Measurements from ENCODE around the gene ABCA6. TPM values are rescaled to one million over a fixed set of nuclear protein-coding genes. Genes with fewer than 3 reads are reported as not detected.
"Not testable (repeated sequence)": the region's sequence is repeated elsewhere in the genome, so short reads cannot be mapped to it uniquely, and the experiment has no call there.

The ABCA6 gene
- total RNA-seq, 1 donor from 2014 or later = not detected

DNA sequence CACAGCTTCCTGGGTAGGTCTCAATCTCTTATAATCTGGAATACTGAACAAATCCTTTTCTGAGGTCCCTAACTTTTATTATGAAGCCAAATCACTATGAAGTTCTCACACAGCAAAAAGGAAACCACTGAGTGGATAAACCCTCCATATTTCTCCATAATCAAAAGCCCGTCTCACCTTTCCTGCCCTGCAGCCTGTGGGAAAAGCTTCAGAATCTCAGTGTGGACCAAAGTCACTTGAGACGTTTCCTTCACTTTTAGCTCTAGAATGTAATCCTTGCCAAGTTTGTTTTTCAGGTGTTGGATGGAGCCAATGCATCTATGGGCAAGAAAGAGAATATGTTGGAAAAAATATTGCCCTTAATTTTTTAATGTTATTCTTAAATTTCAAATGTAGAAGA is 59.0 kb downstream of the ABCA6 start:
- intact Hi-C loops (cut with micrococcal nuclease) = no loop called here
- H3K27me3 Mint-ChIP-seq (ENCODE audit: insufficient read depth) = no peaks in the 10 kb centered on the region
- no peaks in the 10 kb centered on the region for H3K36me3 Mint-ChIP-seq (ENCODE audit: low read depth)
- H3K27ac Mint-ChIP-seq = no peak overlapping the region
- peaks cover 5% of the 10 kb centered on the region for H3K9me3 Mint-ChIP-seq
- H3K4me1 Mint-ChIP-seq (ENCODE audit: low read depth) = no peaks in the 10 kb centered on the region
- H3K4me3 Mint-ChIP-seq = no peak overlapping the region
- no peak for DNase-seq (ENCODE audit: low spot score)

DNA sequence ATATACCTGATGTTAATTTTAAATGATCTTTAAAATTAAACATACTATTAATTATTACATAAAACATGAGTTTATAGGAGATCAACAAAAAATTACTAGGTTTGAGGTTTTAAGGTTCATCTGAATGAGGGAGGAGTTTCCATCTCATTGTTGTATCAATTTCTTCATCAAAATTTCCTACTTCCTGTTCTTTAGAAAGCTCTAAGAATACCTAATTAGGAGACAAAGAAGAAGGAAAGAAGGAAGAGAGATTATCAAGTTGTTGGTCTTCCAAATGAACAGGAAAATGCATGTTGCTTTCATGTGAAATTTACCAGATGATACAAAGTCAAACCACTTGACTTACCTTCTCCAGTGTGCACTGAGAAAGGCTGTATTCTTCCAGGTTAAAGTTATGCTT is 62.8 kb downstream of the ABCA6 start:
- DNase-seq (ENCODE audit: low spot score) = no peak
- H3K9me3 Mint-ChIP-seq = peaks cover 19% of the 10 kb centered on the region
- no peak overlapping the region for H3K27ac Mint-ChIP-seq
- intact Hi-C loops (cut with micrococcal nuclease) = no loop called here
- H3K4me3 Mint-ChIP-seq = no peak overlapping the region
- no peaks in the 10 kb centered on the region for H3K4me1 Mint-ChIP-seq (ENCODE audit: low read depth)
- peaks cover under 1% of the 10 kb centered on the region for H3K36me3 Mint-ChIP-seq (ENCODE audit: low read depth)
- peaks cover 9% of the 10 kb centered on the region for H3K27me3 Mint-ChIP-seq (ENCODE audit: insufficient read depth)

DNA sequence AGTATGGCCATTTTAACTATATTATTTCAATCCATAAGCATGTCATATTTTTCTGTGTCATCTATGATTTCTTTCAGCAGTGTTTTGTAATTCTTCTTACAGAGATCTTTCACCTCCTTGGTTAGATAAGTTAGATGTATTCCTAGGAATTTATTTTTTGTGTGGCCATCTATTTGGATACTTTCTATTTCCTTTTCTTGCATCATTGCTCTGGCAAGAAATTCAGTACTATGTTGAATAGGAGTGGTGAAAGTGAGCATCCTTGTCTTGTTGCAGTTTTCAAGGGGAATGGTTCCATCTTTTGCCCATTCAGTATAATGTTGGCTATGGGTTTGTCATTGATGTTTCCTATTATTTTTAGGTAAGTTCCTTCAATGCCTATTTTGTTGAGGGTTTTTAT is 65.9 kb downstream of the ABCA6 start:
- H3K36me3 Mint-ChIP-seq (ENCODE audit: low read depth) = peaks cover 8% of the 10 kb centered on the region
- H3K4me1 Mint-ChIP-seq (ENCODE audit: low read depth) = peaks cover 12% of the 10 kb centered on the region
- DNase-seq (ENCODE audit: low spot score) = no peak
- H3K9me3 Mint-ChIP-seq = peaks cover 32% of the 10 kb centered on the region
- H3K4me3 Mint-ChIP-seq = no peak overlapping the region
- H3K27ac Mint-ChIP-seq = no peak overlapping the region
- intact Hi-C loops (cut with micrococcal nuclease) = no loop called here
- H3K27me3 Mint-ChIP-seq (ENCODE audit: insufficient read depth) = peaks cover 9% of the 10 kb centered on the region

DNA sequence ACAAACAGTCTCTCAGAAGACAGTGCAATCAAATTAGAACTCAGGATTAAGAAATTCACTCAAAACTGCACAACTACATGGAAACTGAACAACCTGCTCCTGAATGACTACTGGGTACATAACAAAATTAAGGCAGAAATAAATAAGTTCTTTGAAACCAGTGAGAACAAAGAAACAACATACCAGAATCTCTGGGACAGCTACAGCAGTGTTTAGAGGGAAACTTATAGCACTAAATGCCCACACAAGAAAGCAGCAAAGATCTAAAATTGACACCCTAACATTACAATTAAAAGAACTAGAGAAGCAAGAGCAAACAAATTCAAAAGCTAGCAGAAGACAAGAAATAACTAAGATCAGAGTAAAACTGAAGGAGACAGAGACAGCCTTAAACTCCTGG is 68.3 kb downstream of the ABCA6 start:
- DNase-seq (ENCODE audit: low spot score); H3K4me3 Mint-ChIP-seq; intact Hi-C loops (cut with micrococcal nuclease); H3K27ac Mint-ChIP-seq; H3K27me3 Mint-ChIP-seq (ENCODE audit: insufficient read depth); H3K36me3 Mint-ChIP-seq (ENCODE audit: low read depth): not testable (repeated sequence)
- Mint-ChIP-seq H3K4me1 (ENCODE audit: low read depth) (peaks cover 15% of the 10 kb centered on the region), H3K9me3 (peaks cover 32% of the 10 kb centered on the region)

DNA sequence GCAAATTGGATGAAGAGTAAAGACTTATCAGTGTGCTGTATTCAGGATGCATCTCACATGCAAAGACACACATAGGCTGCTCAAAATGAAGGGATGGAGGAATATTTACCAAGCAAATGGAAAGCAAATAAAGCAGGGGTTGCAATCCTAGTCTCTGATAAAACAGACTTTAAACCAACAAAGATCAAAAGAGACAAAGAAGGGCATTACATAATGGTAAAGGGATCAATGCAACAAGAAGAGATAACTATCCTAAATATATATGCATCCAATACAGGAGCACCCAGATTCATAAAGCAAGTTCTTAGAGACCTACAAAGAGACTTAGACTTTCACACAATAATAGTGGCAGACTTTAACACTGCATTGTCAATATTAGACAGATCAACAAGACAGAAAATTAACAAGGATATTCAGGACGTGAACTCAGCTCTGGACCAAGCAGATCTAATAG is 68.9 kb downstream of the ABCA6 start:
- Mint-ChIP-seq H3K27me3 (ENCODE audit: insufficient read depth) (peaks cover 11% of the 10 kb centered on the region), H3K9me3 (peaks cover 32% of the 10 kb centered on the region), H3K4me1 (ENCODE audit: low read depth) (peaks cover 15% of the 10 kb centered on the region)
- H3K36me3 Mint-ChIP-seq (ENCODE audit: low read depth); H3K27ac Mint-ChIP-seq; intact Hi-C loops (cut with micrococcal nuclease); H3K4me3 Mint-ChIP-seq; DNase-seq (ENCODE audit: low spot score): not testable (repeated sequence)

DNA sequence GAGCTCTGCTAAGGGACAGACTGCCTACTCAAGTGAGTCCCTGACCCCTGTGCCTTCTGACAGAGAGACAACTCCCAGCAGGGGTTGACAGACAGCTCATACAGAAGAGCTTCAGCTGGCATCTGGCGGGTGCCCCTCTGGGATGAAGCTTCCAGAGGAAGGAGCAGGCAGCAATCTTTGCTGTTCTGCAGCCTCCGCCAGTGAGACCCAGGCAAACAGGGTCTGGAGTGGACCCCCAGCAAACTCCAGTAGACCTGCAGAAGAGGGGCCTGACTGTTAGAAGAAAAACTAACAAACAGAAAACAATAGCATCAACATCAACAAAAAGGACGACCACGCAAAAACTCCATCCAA is 70.5 kb downstream of the ABCA6 start:
- intact Hi-C loops (cut with micrococcal nuclease) = not testable (repeated sequence)
- Mint-ChIP-seq H3K9me3 (peaks cover 26% of the 10 kb centered on the region), H3K4me1 (ENCODE audit: low read depth) (peaks cover 21% of the 10 kb centered on the region)

DNA sequence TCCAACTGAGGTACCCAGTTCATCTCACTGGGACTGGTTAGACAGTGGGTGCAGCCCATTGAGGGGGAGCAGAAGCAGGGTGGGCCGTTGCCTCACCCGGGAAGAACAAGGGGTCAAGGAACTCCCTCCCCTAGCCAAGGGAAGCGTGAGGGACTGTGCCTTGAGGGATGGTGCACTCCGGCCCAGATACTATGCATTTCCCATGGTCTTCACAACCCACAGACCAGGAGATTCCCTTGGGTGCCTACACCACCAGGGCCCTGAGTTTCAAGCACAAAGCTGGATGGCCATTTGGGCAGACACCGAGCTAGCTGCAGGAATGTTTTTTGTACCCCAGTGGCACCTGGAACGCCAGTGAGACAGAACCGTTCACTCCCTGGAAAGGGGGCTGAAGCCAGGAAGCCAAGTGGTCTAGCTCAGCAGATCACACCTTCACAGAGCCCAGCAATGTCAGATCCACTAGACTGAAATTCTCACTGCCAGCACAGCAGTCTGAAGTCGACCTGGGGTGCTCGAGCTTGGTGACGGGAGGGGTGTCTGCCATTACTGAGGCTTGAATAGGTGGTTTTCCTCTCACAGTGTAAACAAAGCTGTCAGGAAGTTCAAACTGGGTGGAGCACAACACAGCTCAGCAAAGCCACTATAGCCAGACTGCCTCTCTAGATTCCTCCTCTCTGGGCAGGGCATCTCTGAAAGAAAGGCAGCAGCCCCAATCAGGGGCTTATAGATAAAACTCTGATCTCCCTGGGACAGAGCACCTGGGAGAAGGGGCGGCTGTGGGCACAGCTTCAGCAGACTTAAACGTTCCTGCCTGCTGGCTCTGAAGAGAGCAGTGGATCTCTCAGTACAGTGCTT is 71.1 kb downstream of the ABCA6 start:
- H3K4me1 Mint-ChIP-seq (ENCODE audit: low read depth) = peaks cover 21% of the 10 kb centered on the region
- H3K4me3 Mint-ChIP-seq; H3K27me3 Mint-ChIP-seq (ENCODE audit: insufficient read depth); H3K27ac Mint-ChIP-seq; H3K36me3 Mint-ChIP-seq (ENCODE audit: low read depth); intact Hi-C loops (cut with micrococcal nuclease): not testable (repeated sequence)
- H3K9me3 Mint-ChIP-seq = peaks cover 26% of the 10 kb centered on the region
- DNase-seq (ENCODE audit: low spot score) = peak; percentile 0

More for the DNA sequence above, 70.5 kb downstream of the ABCA6 start:
- H3K27ac Mint-ChIP-seq; H3K36me3 Mint-ChIP-seq (ENCODE audit: low read depth); DNase-seq (ENCODE audit: low spot score); H3K27me3 Mint-ChIP-seq (ENCODE audit: insufficient read depth): not testable (repeated sequence)
- H3K4me3 Mint-ChIP-seq = peak overlapping the region; percentile 2

DNA sequence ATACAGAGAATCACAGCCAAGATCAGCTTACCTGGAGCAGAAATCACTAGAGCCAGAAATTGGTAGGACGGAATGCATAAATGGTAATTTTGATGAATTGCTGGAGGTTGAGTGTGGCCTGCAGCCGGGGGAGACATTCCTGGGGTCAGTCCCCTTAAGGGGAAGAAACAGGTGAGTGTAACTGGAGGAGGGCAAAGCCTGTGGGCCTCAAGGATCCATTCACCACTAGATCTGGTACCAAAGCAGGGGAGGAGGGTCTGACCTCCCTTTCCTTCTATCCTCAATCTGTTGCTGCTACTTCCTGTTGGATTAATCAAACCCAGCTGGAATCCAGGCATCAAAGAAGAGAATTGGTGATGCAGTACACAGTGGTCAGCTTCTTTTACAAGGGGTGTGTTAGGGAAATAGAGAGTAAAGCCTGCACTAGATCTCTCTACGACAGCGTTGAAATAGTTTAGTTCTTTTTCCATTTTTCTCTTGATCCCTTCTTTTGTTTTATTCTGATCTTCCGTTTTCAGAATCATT is 72.4 kb downstream of the ABCA6 start:
- Mint-ChIP-seq H3K27me3 (ENCODE audit: insufficient read depth) (peaks cover 8% of the 10 kb centered on the region), H3K4me1 (ENCODE audit: low read depth) (peaks cover 29% of the 10 kb centered on the region), H3K4me3 (no peak overlapping the region), H3K27ac (no peak overlapping the region), H3K36me3 (ENCODE audit: low read depth) (peaks cover 8% of the 10 kb centered on the region), H3K9me3 (peaks cover 19% of the 10 kb centered on the region)
- intact Hi-C loops (cut with micrococcal nuclease) = no loop called here
- no peak for DNase-seq (ENCODE audit: low spot score)

DNA sequence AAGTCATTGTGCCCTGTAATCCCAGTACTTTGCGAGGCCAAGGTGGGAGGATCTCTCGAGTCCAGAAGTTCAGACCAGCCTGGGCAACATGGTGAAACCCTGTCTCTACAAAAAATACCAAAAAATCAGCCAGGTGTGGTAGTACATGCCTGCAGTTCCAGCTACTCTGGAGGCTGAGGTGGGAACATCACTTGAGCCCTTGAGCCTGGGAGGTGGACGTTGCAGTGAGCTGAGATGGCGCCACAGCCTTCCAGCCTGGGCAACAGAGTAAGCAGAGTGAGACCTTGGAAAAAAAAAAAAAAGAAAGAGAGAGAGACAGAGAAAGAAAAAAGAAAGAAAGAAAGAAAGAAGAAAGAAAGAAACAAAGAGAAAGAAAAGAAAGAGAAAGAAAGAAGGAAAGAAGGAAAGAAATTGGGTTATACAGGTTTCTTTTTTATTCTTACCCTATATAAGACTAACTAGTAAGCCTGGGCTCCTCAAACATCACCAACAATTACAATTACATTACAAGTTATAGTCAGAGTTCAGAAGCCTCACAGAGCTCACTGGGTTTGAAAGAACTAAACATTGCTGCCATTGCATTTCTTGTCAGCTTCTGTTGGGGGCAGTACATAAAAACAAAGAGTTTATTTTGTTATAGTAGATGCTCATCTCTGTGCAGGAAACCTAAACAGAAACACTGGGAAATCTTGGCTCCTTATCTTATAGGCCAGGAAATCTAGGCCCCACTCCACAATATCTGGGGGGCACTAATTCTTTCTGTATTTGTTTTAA is 74.2 kb downstream of the ABCA6 start:
- DNase-seq (ENCODE audit: low spot score) = no peak
- intact Hi-C loops (cut with micrococcal nuclease) = no loop called here
- Mint-ChIP-seq H3K4me3 (no peak overlapping the region), H3K27me3 (ENCODE audit: insufficient read depth) (peaks cover 12% of the 10 kb centered on the region), H3K9me3 (peaks cover 6% of the 10 kb centered on the region), H3K36me3 (ENCODE audit: low read depth) (peaks cover 5% of the 10 kb centered on the region), H3K27ac (no peak overlapping the region), H3K4me1 (ENCODE audit: low read depth) (peaks cover 29% of the 10 kb centered on the region)

DNA sequence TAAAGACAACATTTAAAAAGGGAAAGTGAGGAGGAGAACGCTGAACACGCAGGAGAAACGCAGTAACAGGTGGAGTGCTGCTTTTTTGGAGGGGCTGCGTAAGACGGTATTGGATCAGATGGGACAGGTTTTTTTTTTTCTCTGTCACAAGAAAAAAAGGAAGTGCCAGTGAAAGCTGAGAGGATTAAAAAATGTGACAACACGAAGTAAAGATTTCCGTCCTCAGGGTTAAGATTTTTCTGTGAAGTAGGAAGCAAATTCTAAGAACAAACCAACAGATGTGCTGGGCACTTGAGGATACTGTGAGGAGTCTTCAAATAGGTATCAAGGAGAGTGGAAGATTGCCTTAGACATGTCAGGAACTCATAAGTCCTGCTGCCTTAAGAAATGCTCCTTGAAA is 75.2 kb downstream of the ABCA6 start:
- Mint-ChIP-seq H3K36me3 (ENCODE audit: low read depth) (peaks cover 3% of the 10 kb centered on the region), H3K27me3 (ENCODE audit: insufficient read depth) (peaks cover 12% of the 10 kb centered on the region), H3K27ac (peak overlapping the region; percentile 50), H3K4me3 (no peak overlapping the region), H3K4me1 (ENCODE audit: low read depth) (peaks cover 23% of the 10 kb centered on the region), H3K9me3 (no peaks in the 10 kb centered on the region)
- intact Hi-C loops (cut with micrococcal nuclease) = no loop called here
- DNase-seq (ENCODE audit: low spot score) = no peak

DNA sequence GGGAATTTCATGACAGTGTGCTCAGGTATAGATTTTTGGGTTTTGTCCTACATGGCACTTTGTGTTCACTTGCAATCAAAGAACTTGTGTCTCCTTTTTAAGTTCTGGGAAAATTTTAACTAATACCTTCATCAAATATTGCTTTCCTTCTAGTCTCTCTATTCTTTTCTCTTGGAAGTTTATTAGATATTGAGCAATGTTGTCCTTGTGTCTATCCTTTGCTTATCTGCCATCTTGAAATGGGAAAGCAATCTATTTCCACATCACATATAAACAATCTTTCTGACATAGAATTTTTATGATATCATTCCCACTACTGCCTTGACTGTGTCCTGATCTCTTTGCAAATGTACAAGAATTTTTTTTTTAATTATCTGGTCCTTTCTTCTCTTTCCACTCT is 76.6 kb downstream of the ABCA6 start:
- Mint-ChIP-seq H3K27ac (no peak overlapping the region), H3K27me3 (ENCODE audit: insufficient read depth) (peaks cover 12% of the 10 kb centered on the region), H3K4me3 (no peak overlapping the region), H3K36me3 (ENCODE audit: low read depth) (no peaks in the 10 kb centered on the region), H3K4me1 (ENCODE audit: low read depth) (peaks cover 14% of the 10 kb centered on the region), H3K9me3 (no peaks in the 10 kb centered on the region)
- no peak for DNase-seq (ENCODE audit: low spot score)
- intact Hi-C loops (cut with micrococcal nuclease) = no loop called here

DNA sequence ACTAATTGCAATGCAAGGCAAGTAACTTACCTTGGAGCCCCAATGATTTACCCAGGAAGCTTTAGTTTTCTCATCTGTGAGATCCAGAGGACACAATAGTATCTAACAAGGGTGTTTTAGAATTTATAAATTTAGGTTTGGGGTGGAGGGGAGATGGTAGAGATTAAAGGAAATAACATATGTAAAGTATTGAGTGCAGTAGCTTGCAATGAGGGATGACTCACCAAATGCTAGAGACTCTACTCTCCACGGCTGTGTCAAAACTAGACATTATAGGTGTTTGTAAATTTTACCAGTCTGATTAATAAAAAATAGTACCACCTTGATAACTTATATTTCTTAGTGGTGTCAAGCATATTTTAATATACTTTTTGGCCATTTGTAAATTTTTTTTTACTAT is 77.2 kb downstream of the ABCA6 start:
- H3K27me3 Mint-ChIP-seq (ENCODE audit: insufficient read depth) = peaks cover 12% of the 10 kb centered on the region
- H3K4me3 Mint-ChIP-seq = no peak overlapping the region
- H3K27ac Mint-ChIP-seq = no peak overlapping the region
- H3K9me3 Mint-ChIP-seq = no peaks in the 10 kb centered on the region
- no peak for DNase-seq (ENCODE audit: low spot score)
- intact Hi-C loops (cut with micrococcal nuclease) = no loop called here
- no peaks in the 10 kb centered on the region for H3K36me3 Mint-ChIP-seq (ENCODE audit: low read depth)
- H3K4me1 Mint-ChIP-seq (ENCODE audit: low read depth) = peaks cover 14% of the 10 kb centered on the region

DNA sequence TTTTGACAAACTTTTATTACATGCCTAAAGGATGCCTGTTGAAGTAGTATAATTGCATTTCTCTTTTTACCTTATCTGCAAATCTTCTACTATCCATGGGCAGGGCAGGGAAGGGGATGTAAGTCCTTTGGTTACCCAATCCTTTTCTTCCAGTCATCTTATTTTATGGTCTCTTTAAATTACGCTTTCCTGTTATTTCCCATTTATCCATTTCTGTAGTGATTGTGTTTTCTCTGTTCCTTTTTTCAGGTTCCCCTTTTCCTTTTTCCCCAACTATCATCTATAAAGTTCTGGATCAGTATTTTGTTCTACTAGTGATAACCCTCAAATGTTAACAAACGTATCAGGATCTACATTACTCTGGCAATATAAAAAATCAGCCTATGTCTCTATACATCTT is 77.7 kb downstream of the ABCA6 start:
- H3K4me3 Mint-ChIP-seq = no peak overlapping the region
- peaks cover 12% of the 10 kb centered on the region for H3K27me3 Mint-ChIP-seq (ENCODE audit: insufficient read depth)
- no peak overlapping the region for H3K27ac Mint-ChIP-seq
- H3K4me1 Mint-ChIP-seq (ENCODE audit: low read depth) = peaks cover 14% of the 10 kb centered on the region
- H3K36me3 Mint-ChIP-seq (ENCODE audit: low read depth) = no peaks in the 10 kb centered on the region
- no peak for DNase-seq (ENCODE audit: low spot score)
- intact Hi-C loops (cut with micrococcal nuclease) = no loop called here
- no peaks in the 10 kb centered on the region for H3K9me3 Mint-ChIP-seq
